GM23248 (cell line): ENCODE results near the gene GBP3. TPM values are rescaled to one million over a fixed set of nuclear protein-coding genes. Genes with fewer than 3 reads are reported as not detected.
"Not testable (repeated sequence)": the region's sequence is repeated elsewhere in the genome, so short reads cannot be mapped to it uniquely, and the experiment has no call there.

ENCODE experiments used
- DNase-seq: peaks from one replicate; pipeline ENCODE4 v3.0.0-alpha.2; 2015
- H2AFZ ChIP-seq: fragments of 200-600 bp; sonication (generic); 2 replicates; pipeline ENCODE4 v1.6.1; 2016; ENCODE audit warnings: antibody characterized with exemption
- H3F3A ChIP-seq: fragments of 200-600 bp; sonication (generic); 2 replicates; pipeline ENCODE4 v1.6.1; 2016; ENCODE audit warnings: mild to moderate bottlenecking, antibody characterized with exemption, mixed run types; ENCODE audit not compliant: insufficient read depth
- H3K27ac ChIP-seq: fragments of 200-600 bp; sonication (generic); 2 replicates; pipeline ENCODE4 v1.5.1; 2016; ENCODE audit warnings: mild to moderate bottlenecking
- H3K27me3 ChIP-seq: fragments of 200-600 bp; sonication (generic); replicated peaks from 2 replicates; pipeline ENCODE4 v1.6.1; 2016; ENCODE audit warnings: mild to moderate bottlenecking; ENCODE audit not compliant: insufficient read depth
- H3K36me3 ChIP-seq: fragments of 200-600 bp; sonication (generic); 2 replicates; pipeline ENCODE4 v1.6.1; 2016; ENCODE audit warnings: low read depth, mild to moderate bottlenecking
- H3K4me1 ChIP-seq: fragments of 200-600 bp; sonication (generic); 2 replicates; pipeline ENCODE4 v1.6.1; 2016; ENCODE audit warnings: mild to moderate bottlenecking; ENCODE audit not compliant: insufficient read depth
- H3K4me2 ChIP-seq: fragments of 200-600 bp; sonication (generic); one replicate; pipeline ENCODE4 v1.6.1; 2016; ENCODE audit warnings: mild to moderate bottlenecking; ENCODE audit not compliant: unreplicated experiment
- H3K4me3 ChIP-seq: fragments of 200-600 bp; sonication (generic); 2 replicates; pipeline ENCODE4 v1.5.1; 2016; ENCODE audit warnings: mild to moderate bottlenecking
- H3K79me2 ChIP-seq: fragments of 200-600 bp; sonication (generic); 2 replicates; pipeline ENCODE4 v1.6.1; 2016; ENCODE audit warnings: mild to moderate bottlenecking; ENCODE audit not compliant: insufficient read depth
- H3K9ac ChIP-seq: fragments of 200-600 bp; sonication (generic); 2 replicates; pipeline ENCODE4 v1.6.1; 2016; ENCODE audit warnings: mild to moderate bottlenecking
- H3K9me2 ChIP-seq: fragments of 200-600 bp; sonication (generic); 2 replicates; pipeline ENCODE4 v1.6.1; 2016; ENCODE audit warnings: mixed run types, mild to moderate bottlenecking, moderate library complexity; ENCODE audit not compliant: insufficient read depth
- H3K9me3 ChIP-seq: fragments of 200-600 bp; sonication (generic); one replicate; pipeline ENCODE4 v1.6.1; 2017; ENCODE audit warnings: low read depth
- H4K20me1 ChIP-seq: fragments of 200-600 bp; sonication (generic); 2 replicates; pipeline ENCODE4 v1.6.0; 2016; ENCODE audit not compliant: insufficient read depth
- EZH2 ChIP-seq: fragments of 200-600 bp; sonication (generic); IDR thresholded peaks from 2 replicates; pipeline ENCODE4 v1.6.1; 2018; ENCODE audit warnings: antibody characterized with exemption, mild to moderate bottlenecking; ENCODE audit not compliant: insufficient read depth, poor library complexity, severe bottlenecking
- EZH2phosphoT487 ChIP-seq: fragments of 200-600 bp; sonication (generic); IDR thresholded peaks from 2 replicates; pipeline ENCODE4 v1.6.1; 2018; ENCODE audit warnings: antibody characterized with exemption, moderate library complexity, mild to moderate bottlenecking, low read depth; ENCODE audit not compliant: insufficient read depth
- WGBS, 2 experiments: methylation state at CpG; one replicate each; pipeline ENCODE4 v1.1.6; 2015 to 2017; ENCODE audit warnings: low lambda C conversion rate in 2 of 2, low coverage in 1 of 2; ENCODE audit errors: missing lambda C conversion rate in 2 of 2; 5-methylcytosine and 5-hydroxymethylcytosine counted together
- in situ Hi-C: fragments of 300-500 bp; cut with MboI; formaldehyde crosslinking; loops from 2 replicates; pipeline ENCODE4 v1.15.0; 2020
- polyA plus RNA-seq: library from polyadenylated mRNA; unstranded; fragments of >200 nt; fragmentation: Nextera tagmentation; extraction: Ambion mirVana; gene quantifications from 2 replicates; pipeline ENCODE4 v1.2.1, GENCODE V29; 2016
- total RNA-seq: library from RNA; depleted of rRNA; stranded (reverse); fragments of >200 nt; shearing (Covaris generic); gene quantifications from 2 replicates; pipeline ENCODE4 v1.2.3, GENCODE V29; 2014

The GBP3 gene
- total and polyA plus RNA-seq, 2 experiments from 2014 or later: 33.1 to 59.9 TPM

- Histone ChIP-seq H3K4me3 (no peak overlapping the region), H3K9ac (no peak overlapping the region), H3K4me1 (no peaks in the 10 kb centered on the region), H2AFZ (no peak overlapping the region), H3K36me3 (no peaks in the 10 kb centered on the region), H3K9me2 (no peaks in the 10 kb centered on the region), H3K4me2 (no peak overlapping the region), H3K9me3 (no peaks in the 10 kb centered on the region), H4K20me1 (no peaks in the 10 kb centered on the region), H3K27ac (no peak overlapping the region), H3K79me2 (no peaks in the 10 kb centered on the region), H3K27me3 (no peaks in the 10 kb centered on the region), H3F3A (no peaks in the 10 kb centered on the region)
- in situ Hi-C loops: no loop called here
- WGBS, 2 experiments: 25 to 35% methylated on average over 1 of the region's 1 CpG
- no peak for DNase-seq
- TF ChIP-seq EZH2: no peak
- no peak for TF ChIP-seq EZH2phosphoT487
Observed at GRCh38 chr1:89035080-89035479, 12.4 kb upstream of the GBP3 start.

GRCh38 chr1:89034004-89034403 is 11.3 kb upstream of the GBP3 start:
- WGBS, 2 experiments: 74 to 77% methylated on average over 5 of the region's 5 CpGs
- H3K9me3 ChIP-seq, H3K27me3 ChIP-seq, H3K4me3 ChIP-seq, H2AFZ ChIP-seq, H3K4me2 ChIP-seq, H3K9ac ChIP-seq, H3K36me3 ChIP-seq, H4K20me1 ChIP-seq, DNase-seq, in situ Hi-C loops, H3K9me2 ChIP-seq, H3F3A ChIP-seq, H3K4me1 ChIP-seq, H3K79me2 ChIP-seq, H3K27ac ChIP-seq: not testable (repeated sequence)

- DNase-seq, H3K9me2 ChIP-seq, H3K79me2 ChIP-seq, H3K9ac ChIP-seq, H3K36me3 ChIP-seq, in situ Hi-C loops, H3K4me1 ChIP-seq, H4K20me1 ChIP-seq, H3K27me3 ChIP-seq, H3F3A ChIP-seq, H2AFZ ChIP-seq, H3K27ac ChIP-seq, H3K9me3 ChIP-seq, H3K4me2 ChIP-seq, H3K4me3 ChIP-seq: not testable (repeated sequence)
- 72 to 75% methylated on average over 2 of the region's 2 CpGs for WGBS, 2 experiments
Observed at GRCh38 chr1:89029051-89029450, 6.4 kb upstream of the GBP3 start.

GRCh38 chr1:89025928-89026327 is 3.3 kb upstream of the GBP3 start:
- H2AFZ ChIP-seq: no peak overlapping the region
- H3K9me2 ChIP-seq: no peaks in the 10 kb centered on the region
- in situ Hi-C loops: no loop called here
- no peaks in the 10 kb centered on the region for H3K9me3 ChIP-seq
- WGBS, 2 experiments: 92 to 95% methylated on average over 3 of the region's 3 CpGs
- H3K4me1 ChIP-seq: peaks cover 14% of the 10 kb centered on the region
- no peak for DNase-seq
- no peak overlapping the region for H3K4me3 ChIP-seq
- H3K4me2 ChIP-seq: no peak overlapping the region
- peaks cover 22% of the 10 kb centered on the region for H3F3A ChIP-seq
- peaks cover 16% of the 10 kb centered on the region for H3K79me2 ChIP-seq
- H3K27ac ChIP-seq: no peak overlapping the region
- TF ChIP-seq EZH2phosphoT487: no peak
- H3K36me3 ChIP-seq: no peaks in the 10 kb centered on the region
- H3K9ac ChIP-seq: no peak overlapping the region
- H4K20me1 ChIP-seq: no peaks in the 10 kb centered on the region
- no peaks in the 10 kb centered on the region for H3K27me3 ChIP-seq

GRCh38 chr1:89023026-89023425 is 360 bp upstream of the GBP3 start:
- Histone ChIP-seq H2AFZ (peak overlapping the region; percentile 96), H4K20me1 (no peaks in the 10 kb centered on the region), H3K79me2 (peaks cover 43% of the 10 kb centered on the region), H3K27ac (peak overlapping the region; percentile 80), H3F3A (peaks cover 22% of the 10 kb centered on the region), H3K4me2 (peak overlapping the region; percentile 98), H3K36me3 (peaks cover 8% of the 10 kb centered on the region; the same call in 1 of the 2 replicates), H3K9me2 (no peaks in the 10 kb centered on the region), H3K4me3 (peak overlapping the region; percentile 99), H3K9me3 (no peaks in the 10 kb centered on the region), H3K4me1 (peaks cover 25% of the 10 kb centered on the region), H3K27me3 (no peaks in the 10 kb centered on the region), H3K9ac (peak overlapping the region; percentile 85)
- TF ChIP-seq EZH2phosphoT487 (no peak), EZH2 (no peak)
- DNase-seq: no peak
- in situ Hi-C loops: no loop called here

GRCh38 chr1:89018318-89018717 is 4.3 kb downstream of the GBP3 start:
- H3K27me3 ChIP-seq, in situ Hi-C loops, H3K9me3 ChIP-seq, H3K4me3 ChIP-seq, H2AFZ ChIP-seq, H3K9me2 ChIP-seq, H4K20me1 ChIP-seq, H3K9ac ChIP-seq, DNase-seq, H3K27ac ChIP-seq, H3K4me2 ChIP-seq: not testable (repeated sequence)
- H3K79me2 ChIP-seq: peaks cover 63% of the 10 kb centered on the region
- WGBS, 2 experiments: 78 to 79% methylated on average over 3 of the region's 3 CpGs
- H3K4me1 ChIP-seq: peaks cover 23% of the 10 kb centered on the region
- H3F3A ChIP-seq: peaks cover 22% of the 10 kb centered on the region
- peaks cover 48% of the 10 kb centered on the region for H3K36me3 ChIP-seq
